Progenitor cell of endocrine pancreas (in vitro differentiated cells): ENCODE results near the gene APOB. TPM values are rescaled to one million over a fixed set of nuclear protein-coding genes. Genes with fewer than 3 reads are reported as not detected.

Experiments used
- DNase-seq: peaks from one replicate; pipeline ENCODE4 v3.0.0; 2021; ENCODE audit warnings: low spot score; ENCODE audit not compliant: unreplicated experiment
- H3K27ac Mint-ChIP-seq: 2 replicates; pipeline ENCODE4 v1.8.0; 2021; ENCODE audit warnings: mild to moderate bottlenecking, moderate library complexity, mixed read lengths
- H3K27me3 Mint-ChIP-seq: 2 replicates; pipeline ENCODE4 v1.8.0; 2021; ENCODE audit warnings: mixed read lengths
- H3K36me3 Mint-ChIP-seq: 2 replicates; pipeline ENCODE4 v1.8.0; 2022; ENCODE audit warnings: mixed read lengths; ENCODE audit not compliant: insufficient read depth
- H3K4me1 Mint-ChIP-seq: 2 replicates; pipeline ENCODE4 v1.8.0; 2021; ENCODE audit warnings: low read depth, mixed read lengths
- H3K4me3 Mint-ChIP-seq: 2 replicates; pipeline ENCODE4 v1.8.0; 2021; ENCODE audit warnings: low read depth, mild to moderate bottlenecking, moderate library complexity, mixed read lengths
- H3K9me3 Mint-ChIP-seq: 2 replicates; pipeline ENCODE4 v1.8.0; 2021; ENCODE audit warnings: low read depth, mixed read lengths
- total RNA-seq: library from RNA; stranded (reverse); gene quantifications from 2 replicates; pipeline ENCODE4 v1.2.1, GENCODE V29; 2021
- TF ChIP-seq, protein P1 (sequence below): fragments of 200-600 bp; sonication (generic); IDR thresholded peaks from one replicate; pipeline ENCODE4 v1.5.0; 2021; ENCODE audit warnings: antibody characterized with exemption, mild to moderate bottlenecking; ENCODE audit not compliant: unreplicated experiment

APOB gene
- total RNA-seq, 1 donor from 2014 or later = 15.6 TPM

GRCh38 chr2:20966061-20966595 lies 77.7 kb downstream of the APOB start:
- DNase-seq = no peak
- Mint-ChIP-seq H3K36me3 (no peaks in the 10 kb centered on the region), H3K27me3 (peaks cover 37% of the 10 kb centered on the region), H3K9me3 (no peaks in the 10 kb centered on the region), H3K27ac (no peak overlapping the region), H3K4me1 (no peaks in the 10 kb centered on the region), H3K4me3 (no peak overlapping the region)
- TF ChIP-seq, protein P1, sequence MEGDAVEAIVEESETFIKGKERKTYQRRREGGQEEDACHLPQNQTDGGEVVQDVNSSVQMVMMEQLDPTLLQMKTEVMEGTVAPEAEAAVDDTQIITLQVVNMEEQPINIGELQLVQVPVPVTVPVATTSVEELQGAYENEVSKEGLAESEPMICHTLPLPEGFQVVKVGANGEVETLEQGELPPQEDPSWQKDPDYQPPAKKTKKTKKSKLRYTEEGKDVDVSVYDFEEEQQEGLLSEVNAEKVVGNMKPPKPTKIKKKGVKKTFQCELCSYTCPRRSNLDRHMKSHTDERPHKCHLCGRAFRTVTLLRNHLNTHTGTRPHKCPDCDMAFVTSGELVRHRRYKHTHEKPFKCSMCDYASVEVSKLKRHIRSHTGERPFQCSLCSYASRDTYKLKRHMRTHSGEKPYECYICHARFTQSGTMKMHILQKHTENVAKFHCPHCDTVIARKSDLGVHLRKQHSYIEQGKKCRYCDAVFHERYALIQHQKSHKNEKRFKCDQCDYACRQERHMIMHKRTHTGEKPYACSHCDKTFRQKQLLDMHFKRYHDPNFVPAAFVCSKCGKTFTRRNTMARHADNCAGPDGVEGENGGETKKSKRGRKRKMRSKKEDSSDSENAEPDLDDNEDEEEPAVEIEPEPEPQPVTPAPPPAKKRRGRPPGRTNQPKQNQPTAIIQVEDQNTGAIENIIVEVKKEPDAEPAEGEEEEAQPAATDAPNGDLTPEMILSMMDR = no peak

GRCh38 chr2:20965221-20965620 lies 78.7 kb downstream of the APOB start:
- H3K4me1 Mint-ChIP-seq = no peaks in the 10 kb centered on the region
- no peaks in the 10 kb centered on the region for H3K9me3 Mint-ChIP-seq
- peaks cover 45% of the 10 kb centered on the region for H3K27me3 Mint-ChIP-seq
- no peak for DNase-seq
- TF ChIP-seq, protein P1 = no peak
- no peak overlapping the region for H3K27ac Mint-ChIP-seq
- H3K4me3 Mint-ChIP-seq = no peak overlapping the region
- H3K36me3 Mint-ChIP-seq = no peaks in the 10 kb centered on the region

DNA sequence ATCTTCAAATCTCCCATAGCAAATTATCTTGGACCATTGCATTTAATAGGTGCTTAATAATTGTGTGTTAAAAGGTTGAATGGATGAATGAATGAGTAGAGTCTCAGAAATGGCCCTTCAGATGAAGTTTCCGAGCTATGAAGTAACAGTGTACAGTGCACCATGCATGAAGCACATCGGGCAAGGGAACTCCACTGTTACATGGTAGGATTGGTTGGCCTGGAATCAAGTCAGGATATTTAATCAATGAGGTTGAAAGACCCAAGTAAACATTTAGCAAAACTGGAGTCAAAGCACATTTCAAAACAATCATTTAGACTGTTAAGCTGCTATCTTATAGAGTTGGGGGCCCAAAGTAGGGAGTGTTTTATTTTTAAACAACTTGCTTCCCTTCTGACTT lies 80.0 kb downstream of the APOB start:
- Mint-ChIP-seq H3K36me3 (no peaks in the 10 kb centered on the region), H3K27ac (no peak overlapping the region), H3K4me1 (no peaks in the 10 kb centered on the region), H3K9me3 (no peaks in the 10 kb centered on the region), H3K4me3 (no peak overlapping the region), H3K27me3 (peaks cover 41% of the 10 kb centered on the region)
- TF ChIP-seq, protein P1 = no peak
- DNase-seq = no peak

- no peaks in the 10 kb centered on the region for H3K4me1 Mint-ChIP-seq
- TF ChIP-seq, protein P1 = peak; percentile 94
- H3K27ac Mint-ChIP-seq = no peak overlapping the region
- peak; percentile 76 for DNase-seq
- H3K27me3 Mint-ChIP-seq = peaks cover 42% of the 10 kb centered on the region
- no peaks in the 10 kb centered on the region for H3K36me3 Mint-ChIP-seq
- no peaks in the 10 kb centered on the region for H3K9me3 Mint-ChIP-seq
- no peak overlapping the region for H3K4me3 Mint-ChIP-seq
Observed at GRCh38 chr2:20962939-20963557, 80.8 kb downstream of the APOB start.

DNA sequence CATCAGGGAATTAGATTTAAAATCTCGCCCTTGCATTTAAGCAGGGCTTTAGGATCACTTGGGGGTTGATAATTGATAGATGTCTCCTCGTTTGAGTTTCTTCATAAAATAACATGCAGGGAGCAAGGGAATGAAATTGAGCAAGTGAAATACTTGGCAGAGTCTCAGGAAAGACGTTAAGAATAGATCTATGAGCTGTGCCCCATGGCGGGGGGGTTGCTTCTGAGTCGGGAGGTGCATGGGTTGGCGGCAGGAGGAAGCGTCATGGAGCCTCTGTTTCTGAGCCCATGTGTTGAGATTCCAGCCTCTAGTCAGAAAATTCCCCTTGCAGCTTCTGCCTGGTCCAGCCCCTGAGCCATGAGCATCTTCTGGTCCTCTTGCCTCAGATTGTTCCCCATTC lies 82.0 kb downstream of the APOB start:
- Mint-ChIP-seq H3K36me3 (no peaks in the 10 kb centered on the region), H3K4me1 (no peaks in the 10 kb centered on the region), H3K27ac (no peak overlapping the region), H3K27me3 (peaks cover 36% of the 10 kb centered on the region), H3K9me3 (no peaks in the 10 kb centered on the region), H3K4me3 (no peak overlapping the region)
- no peak for DNase-seq
- TF ChIP-seq, protein P1 = no peak
